NCI-H345 treated with DMSO at 0.1 percent for 48 hours (cell line): ENCODE measurements around the gene KRTAP2-3.
"Not testable (repeated sequence)": the region's sequence is repeated elsewhere in the genome, so short reads cannot be mapped to it uniquely, and the experiment has no call there.

Experiments used
- DNase-seq: peaks from one replicate; lab custom pipeline; 2025; ENCODE audit not compliant: unreplicated experiment; lab: John Stamatoyannopoulos, UW

KRTAP2-3 gene

GRCh38 chr17:41069031-41069430 is 9.1 kb upstream of the KRTAP2-3 start:
- DNase-seq, result no peak

DNA sequence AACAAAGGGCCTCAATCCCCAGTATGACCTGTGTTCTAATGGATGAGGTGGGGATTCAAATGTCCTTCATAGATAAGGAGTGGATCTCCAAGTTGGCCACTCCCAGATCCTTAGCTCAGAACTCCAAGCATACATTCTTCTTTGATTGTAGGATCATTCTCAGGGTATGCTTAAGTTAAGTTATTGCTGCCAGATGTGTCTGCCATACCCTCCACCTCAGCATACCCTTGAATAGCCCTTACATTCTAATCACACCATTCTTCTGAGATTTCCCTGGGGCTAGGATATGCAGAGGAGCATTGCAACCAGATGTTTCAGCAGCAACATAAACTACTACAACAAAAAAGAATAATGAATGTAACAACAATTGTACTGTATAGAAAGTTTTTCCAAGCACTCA is 7.4 kb upstream of the KRTAP2-3 start:
- DNase-seq, result no peak

- no peak for DNase-seq
Observed at GRCh38 chr17:41065829-41066624, 6.1 kb upstream of the KRTAP2-3 start, which contains the start of gene KRTAP2-4. Gene KRTAP2-4, minus strand, starts transcription at chr17:41065879. Its CDS starts 34 bp downstream, at chr17:41065845.

- not testable (repeated sequence) for DNase-seq
Observed at GRCh38 chr17:41065016-41065689, 5.2 kb upstream of the KRTAP2-3 start.

DNA sequence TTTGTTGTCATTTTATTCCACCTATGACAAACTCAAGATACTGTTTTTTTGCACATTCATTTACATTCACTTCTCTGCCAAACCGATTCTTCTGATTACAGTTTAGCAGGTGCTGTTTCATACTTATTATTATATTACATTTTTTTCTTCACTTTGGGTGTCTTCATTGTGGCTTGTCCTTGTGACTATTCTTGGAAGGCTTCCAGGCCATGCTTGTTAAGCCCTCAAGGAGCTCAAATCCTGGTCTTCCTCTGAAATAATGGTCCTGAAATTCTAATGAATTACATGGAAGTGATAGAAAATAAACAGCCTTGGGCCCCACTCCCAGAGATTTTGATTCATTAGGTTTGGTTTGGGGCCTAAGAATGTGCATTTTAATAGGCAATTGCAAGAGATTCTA is 4.4 kb upstream of the KRTAP2-3 start:
- DNase-seq, result no peak

DNA sequence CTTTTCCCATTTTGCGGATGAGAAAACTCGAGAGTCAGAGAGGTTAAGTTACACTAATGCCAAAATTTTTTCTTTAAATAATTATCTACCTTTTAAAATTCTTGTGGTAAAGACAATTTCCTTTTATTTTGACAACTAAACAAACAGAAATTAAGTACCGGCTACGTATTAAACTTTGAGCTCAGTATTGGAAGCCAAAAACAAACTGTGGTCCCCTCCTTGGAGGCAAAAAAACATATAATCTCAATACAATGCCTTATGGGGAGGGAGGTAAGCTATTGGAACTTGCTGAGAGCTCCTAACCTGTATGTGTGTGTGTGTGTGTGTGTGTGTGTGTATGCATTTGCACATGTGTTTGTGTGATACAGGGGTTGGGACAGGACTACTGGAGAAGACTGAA is 3.5 kb upstream of the KRTAP2-3 start:
- no peak for DNase-seq

- DNase-seq, result no peak
Observed at GRCh38 chr17:41061964-41062363, 2.0 kb upstream of the KRTAP2-3 start.

DNA sequence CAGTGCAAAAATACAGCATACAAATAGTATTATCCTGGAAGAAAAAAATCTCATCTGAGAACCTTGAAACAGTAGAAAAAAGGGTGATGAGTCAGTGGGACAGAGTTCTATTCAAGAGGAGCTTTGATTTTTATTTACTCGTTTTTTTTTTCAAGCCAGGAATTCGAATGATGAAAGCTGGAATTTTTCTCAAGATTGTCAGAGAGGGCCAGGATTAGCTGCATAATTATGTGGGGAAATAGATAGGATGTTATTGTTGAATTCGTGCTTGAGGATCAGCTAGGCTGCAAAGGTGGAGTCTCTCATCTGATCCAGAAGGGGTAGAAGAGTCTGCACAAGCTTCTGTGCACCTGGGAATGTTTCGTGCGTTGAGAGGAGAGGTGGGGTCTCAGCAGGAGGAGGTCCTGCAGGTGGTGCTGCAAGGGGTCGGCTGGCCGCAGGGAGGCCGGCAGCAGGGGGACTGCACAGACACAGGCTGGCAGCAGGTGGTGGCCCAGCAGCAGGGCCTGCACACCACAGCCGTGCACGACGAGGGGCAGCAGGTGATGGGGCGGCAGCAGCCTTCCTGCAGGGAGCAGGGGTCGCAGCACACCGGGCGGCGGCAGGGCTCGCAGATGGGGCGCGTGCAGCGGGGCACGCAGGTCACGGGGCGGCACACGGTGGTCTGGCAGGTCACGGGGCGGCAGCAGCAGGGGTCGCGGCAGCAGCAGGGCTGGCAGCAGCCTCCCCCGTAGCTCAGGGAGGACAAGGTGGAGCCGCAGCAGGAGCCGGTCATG is 450 bp downstream of the KRTAP2-3 start:
- not testable (repeated sequence) for DNase-seq

- no peak for DNase-seq
Observed at GRCh38 chr17:41058741-41059140, 1.2 kb downstream of the KRTAP2-3 start.

GRCh38 chr17:41057547-41057946 is 2.4 kb downstream of the KRTAP2-3 start:
- DNase-seq, result no peak

DNA sequence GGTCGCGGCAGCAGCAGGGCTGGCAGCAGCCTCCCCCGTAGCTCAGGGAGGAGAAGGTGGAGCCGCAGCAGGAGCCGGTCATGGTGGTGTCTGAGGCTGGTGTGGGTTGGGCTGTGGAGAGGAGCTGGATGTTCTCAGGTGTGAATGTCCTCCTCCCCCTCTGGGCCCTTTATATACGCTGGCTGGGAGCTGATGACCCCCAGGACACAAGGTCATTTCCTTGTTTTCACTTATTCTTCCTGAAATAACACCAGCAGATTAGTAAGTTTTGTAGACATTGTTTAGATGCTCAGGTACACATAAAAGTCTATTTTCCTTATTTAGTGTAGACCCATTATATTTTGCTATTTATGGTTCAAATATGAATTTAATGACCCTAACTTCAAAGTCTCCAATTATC is 4.8 kb downstream of the KRTAP2-3 start, which contains the start of gene KRTAP2-2:
KRTAP2-2 (minus strand) TSS at position 101 of the 400 bp plus-strand sequence; CDS start at position 82, 19 bp downstream.
- not testable (repeated sequence) for DNase-seq

GRCh38 chr17:41054556-41054955 is 5.4 kb downstream of the KRTAP2-3 start:
- DNase-seq, result not testable (repeated sequence)

- no peak for DNase-seq
Observed at GRCh38 chr17:41054025-41054424, 5.9 kb downstream of the KRTAP2-3 start.

GRCh38 chr17:41052566-41052965 is 7.3 kb downstream of the KRTAP2-3 start:
- no peak for DNase-seq

DNA sequence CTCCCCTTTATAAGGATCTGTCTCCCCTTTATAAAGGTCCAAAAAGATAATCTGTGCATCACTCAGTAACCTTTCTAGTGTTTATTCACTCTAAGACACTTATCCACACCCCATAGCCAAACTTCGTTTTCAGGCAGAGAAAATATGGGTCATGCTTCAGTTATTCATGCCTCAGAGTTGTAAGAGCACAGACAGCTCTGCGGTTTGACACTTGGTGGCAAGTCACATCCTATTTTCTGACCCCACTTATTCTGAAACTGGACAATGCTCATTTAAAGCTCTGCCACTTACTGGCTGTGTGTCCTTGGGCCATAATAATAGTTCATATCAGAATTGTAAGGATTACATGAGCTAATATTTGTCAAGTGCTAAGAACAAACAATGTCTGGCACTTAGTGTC is 10.8 kb downstream of the KRTAP2-3 start:
- DNase-seq, result no peak

DNA sequence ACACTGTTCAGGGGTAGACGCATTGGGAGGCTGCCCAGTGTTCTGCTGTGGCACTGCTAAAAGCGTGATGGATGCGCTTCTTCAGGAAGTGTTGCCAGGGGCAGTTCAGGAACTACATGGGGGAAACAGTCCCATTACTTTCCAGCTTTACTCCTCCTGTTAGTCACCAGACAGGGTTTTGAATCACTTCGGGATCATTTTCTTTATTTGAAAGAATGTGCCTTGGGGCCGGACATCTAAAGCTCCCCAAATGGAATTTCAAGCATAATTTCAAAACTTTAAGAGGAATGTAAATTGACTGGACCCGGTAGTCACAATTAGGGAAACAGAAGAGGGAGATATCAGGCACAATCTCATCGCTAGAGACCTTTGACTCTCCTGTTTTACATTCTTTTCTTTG is 11.5 kb downstream of the KRTAP2-3 start:
- DNase-seq, result no peak

GRCh38 chr17:41046735-41047465 is 13.0 kb downstream of the KRTAP2-3 start, which contains the start of gene KRTAP2-1:
Gene KRTAP2-1, minus strand, starts transcription at chr17:41047316. Its CDS starts 49 bp downstream, at chr17:41047267.
- DNase-seq, result not testable (repeated sequence)

DNA sequence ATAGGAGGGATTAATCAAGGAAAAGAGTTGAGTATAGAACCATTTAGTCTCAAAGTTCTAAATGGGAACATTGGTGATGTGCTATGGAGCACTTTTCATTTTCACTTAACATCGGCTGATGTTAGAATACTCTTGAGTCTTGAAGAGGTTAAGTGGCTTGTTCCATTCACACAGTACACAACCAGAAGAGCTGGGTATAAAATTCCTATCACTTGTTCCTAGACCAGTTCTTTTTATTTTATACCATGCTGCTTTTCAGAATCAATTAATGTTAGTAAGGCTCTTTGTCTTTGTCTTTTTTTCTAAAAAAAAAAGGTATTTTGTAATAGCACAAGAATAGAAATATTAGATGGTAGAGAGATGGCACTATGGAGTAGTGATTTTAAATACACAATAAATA is 17.0 kb downstream of the KRTAP2-3 start:
- DNase-seq, result no peak

DNA sequence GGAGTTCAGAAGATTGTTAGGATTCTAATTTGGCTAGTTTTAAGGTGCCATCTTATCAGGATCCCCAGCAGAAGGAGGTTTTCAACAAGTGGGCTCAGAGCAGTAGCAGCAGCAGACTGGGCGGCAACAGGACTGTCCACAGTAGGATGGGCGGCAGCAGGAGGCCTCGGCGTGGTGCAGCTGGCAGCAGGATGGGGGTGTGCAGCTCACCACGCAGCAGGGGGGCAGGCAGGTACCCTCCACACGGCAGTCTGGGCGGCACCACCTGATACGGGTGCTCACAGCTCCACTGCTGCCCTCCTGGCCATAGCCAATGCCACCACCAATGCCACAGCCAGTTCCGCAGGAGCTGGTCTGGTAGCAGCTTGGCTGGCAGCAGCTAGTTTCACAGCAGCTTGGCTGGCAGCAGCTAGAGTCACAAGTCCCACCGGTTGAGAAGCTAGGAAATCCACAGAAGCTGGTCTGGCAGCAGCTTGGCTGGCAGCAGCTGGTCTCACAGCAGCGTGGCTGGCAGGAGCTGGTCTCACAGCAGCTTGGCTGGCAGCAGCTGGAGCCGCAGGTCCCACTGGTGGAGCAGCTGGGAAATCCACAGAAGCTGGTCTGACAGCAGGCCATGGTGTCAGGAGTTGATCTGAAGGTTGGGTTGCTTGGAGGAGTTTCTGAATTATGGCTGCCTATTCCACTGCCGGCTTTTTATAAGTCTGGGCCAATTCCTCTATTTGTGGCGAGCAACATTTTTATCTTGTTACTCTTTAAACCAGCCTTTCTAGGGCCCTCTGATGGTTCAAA is 18.9 kb downstream of the KRTAP2-3 start, which contains the start of gene KRTAP1-1:
KRTAP1-1 (minus strand) TSS at position 668 of the 789 bp plus-strand sequence; CDS start at position 615, 53 bp downstream.
- DNase-seq, result not testable (repeated sequence)
